ENCODE data around the gene ROR1. TPM values are rescaled to one million over a fixed set of nuclear protein-coding genes. Genes with fewer than 3 reads are reported as not detected.

Gene ROR1
- total and polyA plus RNA-seq, 2 donors (not counting 1 experiment from before 2014, with no cell fraction given): 0.46 to 16.0 TPM

DNA sequence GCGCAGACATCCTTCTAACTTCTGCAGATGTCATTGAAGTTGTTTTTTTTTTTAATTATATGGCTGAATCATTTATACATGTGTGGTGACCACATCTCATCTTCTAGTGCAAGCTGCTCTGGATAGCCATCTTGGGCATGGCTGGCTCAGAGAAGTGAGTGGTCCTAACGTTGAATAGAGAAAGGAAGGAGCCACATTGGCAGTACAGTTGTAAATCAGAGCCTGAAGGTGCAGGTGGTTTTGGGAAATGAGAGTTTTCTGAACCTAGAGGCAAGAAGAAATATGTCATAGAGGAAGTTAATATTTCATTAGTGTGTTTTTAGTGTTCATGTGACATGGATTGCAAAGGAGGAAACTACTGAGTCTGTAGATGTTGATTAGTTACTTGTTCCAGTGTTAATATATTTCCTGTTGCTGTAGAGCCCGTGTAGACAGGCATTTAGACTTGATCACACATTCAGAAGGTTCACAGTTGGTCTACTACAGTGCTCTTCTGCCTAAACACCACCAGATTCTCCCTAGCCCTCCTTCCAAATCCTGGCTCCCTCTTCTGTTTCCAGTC, 163.7 kb downstream of the ROR1 start:
- CTCF ChIA-PET: no interaction called here
- no peak overlapping the region for H3K27ac Mint-ChIP-seq
- no peak overlapping the region for H3K4me3 ChIP-seq (ENCODE audit: control extremely low read depth in 1 of 5, extremely low read depth in 1 of 5, insufficient read depth in 1 of 5, low read depth in 2 of 5, low read length in 4 of 5)
- peaks cover 5% of the 10 kb centered on the region for H3K4me1 Mint-ChIP-seq
- no peak for DNase-seq
- no peaks in the 10 kb centered on the region for H3K9me3 ChIP-seq (ENCODE audit: control extremely low read depth in 1 of 3, control insufficient read depth in 2 of 3, insufficient read depth in 1 of 3, low read length in 2 of 3)
- no peak overlapping the region for H3K4me3 Mint-ChIP-seq
- H3K9me3 Mint-ChIP-seq (ENCODE audit: insufficient read depth): no peaks in the 10 kb centered on the region
- TF ChIP-seq, protein P1, sequence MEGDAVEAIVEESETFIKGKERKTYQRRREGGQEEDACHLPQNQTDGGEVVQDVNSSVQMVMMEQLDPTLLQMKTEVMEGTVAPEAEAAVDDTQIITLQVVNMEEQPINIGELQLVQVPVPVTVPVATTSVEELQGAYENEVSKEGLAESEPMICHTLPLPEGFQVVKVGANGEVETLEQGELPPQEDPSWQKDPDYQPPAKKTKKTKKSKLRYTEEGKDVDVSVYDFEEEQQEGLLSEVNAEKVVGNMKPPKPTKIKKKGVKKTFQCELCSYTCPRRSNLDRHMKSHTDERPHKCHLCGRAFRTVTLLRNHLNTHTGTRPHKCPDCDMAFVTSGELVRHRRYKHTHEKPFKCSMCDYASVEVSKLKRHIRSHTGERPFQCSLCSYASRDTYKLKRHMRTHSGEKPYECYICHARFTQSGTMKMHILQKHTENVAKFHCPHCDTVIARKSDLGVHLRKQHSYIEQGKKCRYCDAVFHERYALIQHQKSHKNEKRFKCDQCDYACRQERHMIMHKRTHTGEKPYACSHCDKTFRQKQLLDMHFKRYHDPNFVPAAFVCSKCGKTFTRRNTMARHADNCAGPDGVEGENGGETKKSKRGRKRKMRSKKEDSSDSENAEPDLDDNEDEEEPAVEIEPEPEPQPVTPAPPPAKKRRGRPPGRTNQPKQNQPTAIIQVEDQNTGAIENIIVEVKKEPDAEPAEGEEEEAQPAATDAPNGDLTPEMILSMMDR (IDR thresholded peaks at IDR 0.05): no peak
- TF ChIP-seq EZH2 (IDR thresholded peaks at IDR 0.05; ENCODE audit: borderline replicate concordance, insufficient read depth, low read depth, low read length, poor library complexity, severe bottlenecking): no peak
- H3K4me1 ChIP-seq (ENCODE audit: control insufficient read depth in 2 of 2, insufficient read depth in 2 of 2, low read length in 2 of 2): peaks cover 0 to 5% of the 10 kb centered on the region in 2 donors
- no peaks in the 10 kb centered on the region for H3K79me2 ChIP-seq (ENCODE audit: control insufficient read depth, insufficient read depth, low read length)
- no peak overlapping the region for H3K4me2 ChIP-seq (replicated peaks; ENCODE audit: low read depth, low read length, poor library complexity, severe bottlenecking)
- POLR2A ChIA-PET: no interaction called here
- H2AFZ ChIP-seq (ENCODE audit: insufficient read depth, low read depth, low read length, poor library complexity, severe bottlenecking): no peak overlapping the region
- no peak overlapping the region for H3K27ac ChIP-seq (ENCODE audit: low read length in 2 of 2)
- no peaks in the 10 kb centered on the region for H3K36me3 ChIP-seq (replicated peaks in 1 of 2; ENCODE audit: control extremely low read depth in 1 of 2, control insufficient read depth in 1 of 2, extremely low read depth in 1 of 2, insufficient read depth in 2 of 2, low read length in 1 of 2)
- no peaks in the 10 kb centered on the region for H3K27me3 Mint-ChIP-seq
- ATAC-seq (ENCODE audit: low read depth): no peak
- WGBS (ENCODE audit: insufficient coverage): 0% methylated on average over 2 of the region's 3 CpGs
- H3K9ac ChIP-seq (ENCODE audit: low read length): no peak overlapping the region
- intact Hi-C loops (cut with micrococcal nuclease): no loop called here
- no peaks in the 10 kb centered on the region for H3K27me3 ChIP-seq (replicated peaks in 1 of 4; ENCODE audit: control extremely low read depth in 1 of 4, control insufficient read depth in 3 of 4, insufficient read depth in 4 of 4, low read length in 3 of 4)
- no peaks in the 10 kb centered on the region for H4K20me1 ChIP-seq (ENCODE audit: control insufficient read depth, insufficient read depth, low read length, poor library complexity, severe bottlenecking)

DNA sequence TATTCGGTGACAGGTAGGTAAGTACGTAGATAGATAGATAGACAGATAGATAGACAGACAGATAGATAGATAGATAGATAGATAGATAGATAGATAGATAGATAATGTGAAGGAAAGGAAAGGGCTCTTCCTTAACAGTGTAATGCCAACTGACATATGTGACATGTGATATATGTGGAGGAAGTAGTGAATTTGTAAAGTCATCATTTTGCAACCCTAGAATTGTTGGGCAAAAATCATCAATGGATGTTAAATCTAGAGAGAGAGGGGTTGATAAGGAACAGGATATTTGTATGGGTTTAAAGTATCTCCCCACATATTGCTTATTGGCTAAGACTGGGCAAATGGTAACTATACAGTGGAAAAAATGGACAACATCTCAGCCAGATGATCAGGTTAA, 166.6 kb downstream of the ROR1 start:
- DNase-seq (no peak), ATAC-seq (ENCODE audit: low read depth) (no peak)
- Histone ChIP-seq H3K4me2 (replicated peaks; ENCODE audit: low read depth, low read length, poor library complexity, severe bottlenecking) (no peak overlapping the region), H3K36me3 (replicated peaks in 1 of 2; ENCODE audit: control extremely low read depth in 1 of 2, control insufficient read depth in 1 of 2, extremely low read depth in 1 of 2, insufficient read depth in 2 of 2, low read length in 1 of 2) (no peaks in the 10 kb centered on the region), H3K79me2 (ENCODE audit: control insufficient read depth, insufficient read depth, low read length) (no peaks in the 10 kb centered on the region), H2AFZ (ENCODE audit: insufficient read depth, low read depth, low read length, poor library complexity, severe bottlenecking) (no peak overlapping the region), H3K9me3 (ENCODE audit: control extremely low read depth in 1 of 3, control insufficient read depth in 2 of 3, insufficient read depth in 1 of 3, low read length in 2 of 3) (no peaks in the 10 kb centered on the region), H3K9ac (ENCODE audit: low read length) (no peak overlapping the region), H3K4me1 (ENCODE audit: control insufficient read depth in 2 of 2, insufficient read depth in 2 of 2, low read length in 2 of 2) (peaks cover 0 to 5% of the 10 kb centered on the region in 2 donors), H4K20me1 (ENCODE audit: control insufficient read depth, insufficient read depth, low read length, poor library complexity, severe bottlenecking) (no peaks in the 10 kb centered on the region), H3K27me3 (replicated peaks in 1 of 4; ENCODE audit: control extremely low read depth in 1 of 4, control insufficient read depth in 3 of 4, insufficient read depth in 4 of 4, low read length in 3 of 4) (no peaks in the 10 kb centered on the region), H3K27ac (ENCODE audit: low read length in 2 of 2) (no peak overlapping the region), H3K4me3 (ENCODE audit: control extremely low read depth in 1 of 5, extremely low read depth in 1 of 5, insufficient read depth in 1 of 5, low read depth in 2 of 5, low read length in 4 of 5) (no peak overlapping the region)
- no peak for TF ChIP-seq EZH2 (IDR thresholded peaks at IDR 0.05; ENCODE audit: borderline replicate concordance, insufficient read depth, low read depth, low read length, poor library complexity, severe bottlenecking)
- TF ChIP-seq, protein P1 (IDR thresholded peaks at IDR 0.05): no peak
- peaks cover 5% of the 10 kb centered on the region for H3K4me1 Mint-ChIP-seq
- POLR2A ChIA-PET: no interaction called here
- H3K27ac Mint-ChIP-seq: no peak overlapping the region
- no peaks in the 10 kb centered on the region for H3K9me3 Mint-ChIP-seq (ENCODE audit: insufficient read depth)
- H3K4me3 Mint-ChIP-seq: no peak overlapping the region
- WGBS (ENCODE audit: insufficient coverage): 100% methylated on average over 2 of the region's 2 CpGs
- CTCF ChIA-PET: no interaction called here
- intact Hi-C loops (cut with micrococcal nuclease): no loop called here
- peaks cover 4% of the 10 kb centered on the region for H3K27me3 Mint-ChIP-seq
